ENCODE data around the gene COQ4. TPM values are rescaled to one million over a fixed set of nuclear protein-coding genes. Genes with fewer than 3 reads are reported as not detected.

Gene COQ4
- total RNA-seq, 1 donor from 2014 or later, result 46.6 TPM

- H3K36me3 Mint-ChIP-seq (ENCODE audit: low read depth, unreplicated experiment), result peaks cover 8% of the 10 kb centered on the region
- no peak for DNase-seq (ENCODE audit: low spot score)
- peaks cover 3% of the 10 kb centered on the region for H3K27me3 Mint-ChIP-seq (ENCODE audit: unreplicated experiment)
- H3K4me3 Mint-ChIP-seq (ENCODE audit: unreplicated experiment), result no peak overlapping the region
- no peak overlapping the region for H3K27ac Mint-ChIP-seq (ENCODE audit: unreplicated experiment)
- TF ChIP-seq CTCF (IDR thresholded peaks at IDR 0.05; ENCODE audit: unreplicated experiment), result no peak
- H3K4me1 Mint-ChIP-seq (ENCODE audit: unreplicated experiment), result no peaks in the 10 kb centered on the region
- H3K9me3 Mint-ChIP-seq (ENCODE audit: unreplicated experiment), result no peaks in the 10 kb centered on the region
Observed at GRCh38 chr9:128316421-128316820, 6.2 kb upstream of the COQ4 start.

DNA sequence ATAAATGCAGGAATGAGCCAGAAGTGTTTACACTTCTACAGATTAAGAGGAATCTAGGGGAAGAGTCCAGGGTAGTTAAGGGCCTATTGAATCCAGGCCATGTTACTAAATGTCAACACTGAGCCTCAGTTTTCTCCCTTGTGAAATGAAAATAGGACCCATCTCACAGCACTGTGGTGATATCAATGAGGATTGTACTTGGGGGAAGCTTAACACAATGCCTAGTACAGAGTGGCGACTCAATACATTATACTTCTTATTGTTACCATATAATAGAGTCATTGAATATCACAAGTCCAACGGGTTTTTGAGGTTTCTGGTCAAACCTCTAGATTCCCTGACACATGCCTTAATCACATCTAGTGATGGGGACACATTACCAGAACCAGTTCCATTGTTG lies 5.0 kb upstream of the COQ4 start:
- H3K27ac Mint-ChIP-seq (ENCODE audit: unreplicated experiment), result no peak overlapping the region
- H3K4me3 Mint-ChIP-seq (ENCODE audit: unreplicated experiment), result peak overlapping the region; percentile 56
- H3K36me3 Mint-ChIP-seq (ENCODE audit: low read depth, unreplicated experiment), result peaks cover 12% of the 10 kb centered on the region
- no peak for TF ChIP-seq CTCF (IDR thresholded peaks at IDR 0.05; ENCODE audit: unreplicated experiment)
- H3K27me3 Mint-ChIP-seq (ENCODE audit: unreplicated experiment), result peaks cover 3% of the 10 kb centered on the region
- H3K9me3 Mint-ChIP-seq (ENCODE audit: unreplicated experiment), result no peaks in the 10 kb centered on the region
- DNase-seq (ENCODE audit: low spot score), result no peak
- H3K4me1 Mint-ChIP-seq (ENCODE audit: unreplicated experiment), result peaks cover 6% of the 10 kb centered on the region

- Mint-ChIP-seq H3K4me1 (ENCODE audit: unreplicated experiment) (peaks cover 6% of the 10 kb centered on the region), H3K9me3 (ENCODE audit: unreplicated experiment) (no peaks in the 10 kb centered on the region), H3K4me3 (ENCODE audit: unreplicated experiment) (peak overlapping the region; percentile 99), H3K36me3 (ENCODE audit: low read depth, unreplicated experiment) (peaks cover 22% of the 10 kb centered on the region), H3K27ac (ENCODE audit: unreplicated experiment) (no peak overlapping the region), H3K27me3 (ENCODE audit: unreplicated experiment) (no peaks in the 10 kb centered on the region)
- DNase-seq (ENCODE audit: low spot score), result no peak
- TF ChIP-seq CTCF (IDR thresholded peaks at IDR 0.05; ENCODE audit: unreplicated experiment), result no peak
Observed at GRCh38 chr9:128321343-128321742, 1.3 kb upstream of the COQ4 start.

DNA sequence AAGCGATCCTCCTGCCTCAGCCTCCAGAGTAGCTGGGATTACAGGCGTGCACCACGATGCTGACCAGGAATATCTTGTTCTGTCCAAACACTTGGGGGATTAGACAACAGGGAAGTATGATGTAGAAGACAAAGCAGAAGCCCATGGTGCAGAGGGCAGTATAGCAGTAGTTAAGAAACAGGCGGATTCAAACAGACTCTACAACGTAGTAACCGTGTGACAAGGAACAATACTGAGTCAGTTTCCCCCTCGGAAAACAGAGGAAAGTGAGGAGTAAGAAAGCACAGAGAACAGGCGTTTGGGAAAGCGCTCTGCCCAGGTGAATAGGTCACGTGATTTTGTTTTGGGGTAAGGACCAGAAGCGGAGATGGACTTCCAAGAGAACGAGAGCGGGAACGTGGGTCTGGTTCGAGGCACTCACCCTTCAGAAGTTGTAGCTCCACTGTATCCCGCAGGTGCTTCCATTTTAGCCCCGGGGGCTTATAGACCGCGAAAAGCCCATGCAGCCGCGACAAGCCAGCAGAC lies 698 bp upstream of the COQ4 start:
- peaks cover 6% of the 10 kb centered on the region for H3K4me1 Mint-ChIP-seq (ENCODE audit: unreplicated experiment)
- H3K27ac Mint-ChIP-seq (ENCODE audit: unreplicated experiment), result peak overlapping the region; percentile 99
- no peak for TF ChIP-seq CTCF (IDR thresholded peaks at IDR 0.05; ENCODE audit: unreplicated experiment)
- H3K4me3 Mint-ChIP-seq (ENCODE audit: unreplicated experiment), result peak overlapping the region; percentile 99
- no peak for DNase-seq (ENCODE audit: low spot score)
- H3K27me3 Mint-ChIP-seq (ENCODE audit: unreplicated experiment), result no peaks in the 10 kb centered on the region
- peaks cover 17% of the 10 kb centered on the region for H3K36me3 Mint-ChIP-seq (ENCODE audit: low read depth, unreplicated experiment)
- H3K9me3 Mint-ChIP-seq (ENCODE audit: unreplicated experiment), result no peaks in the 10 kb centered on the region

DNA sequence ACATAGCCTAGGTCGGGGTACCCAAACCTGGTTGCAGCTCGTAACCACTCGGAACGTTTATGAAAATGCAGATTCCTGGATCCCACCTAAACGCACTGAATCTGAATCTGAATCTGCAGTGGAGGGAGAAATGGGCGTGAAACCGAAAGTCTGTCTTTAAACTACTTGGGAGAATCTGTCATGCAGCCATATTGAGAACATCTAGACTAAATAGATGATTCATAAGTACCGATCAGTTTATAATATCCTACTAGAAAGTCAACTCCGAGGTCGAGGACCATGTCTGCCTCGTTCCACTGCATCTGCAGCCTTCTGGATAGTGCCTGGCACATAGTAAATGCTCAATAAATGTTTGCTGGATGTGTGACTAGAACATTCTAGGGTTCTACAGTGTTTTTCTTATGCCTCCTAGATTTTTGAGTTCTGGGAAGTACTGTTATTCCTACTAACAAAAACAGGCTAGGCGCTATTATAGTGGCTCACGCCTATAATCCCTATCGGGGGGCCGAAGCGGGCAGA lies 632 bp downstream of the COQ4 start:
- Mint-ChIP-seq H3K9me3 (ENCODE audit: unreplicated experiment) (no peaks in the 10 kb centered on the region), H3K4me3 (ENCODE audit: unreplicated experiment) (peak overlapping the region; percentile 96), H3K27me3 (ENCODE audit: unreplicated experiment) (peaks cover 3% of the 10 kb centered on the region), H3K27ac (ENCODE audit: unreplicated experiment) (peak overlapping the region; percentile 73), H3K36me3 (ENCODE audit: low read depth, unreplicated experiment) (peaks cover 18% of the 10 kb centered on the region), H3K4me1 (ENCODE audit: unreplicated experiment) (peaks cover 6% of the 10 kb centered on the region)
- DNase-seq (ENCODE audit: low spot score), result no peak
- no peak for TF ChIP-seq CTCF (IDR thresholded peaks at IDR 0.05; ENCODE audit: unreplicated experiment)
